Raji (cell line): ENCODE measurements around the gene PANX3.

Source experiments
- POLR2A ChIP-seq: IDR thresholded peaks from 2 replicates; pipeline ENCODE4 v1.6.1; 2011; ENCODE audit warnings: low read depth, low read length, control low read depth; ENCODE audit not compliant: insufficient read depth

PANX3 gene, protein sequence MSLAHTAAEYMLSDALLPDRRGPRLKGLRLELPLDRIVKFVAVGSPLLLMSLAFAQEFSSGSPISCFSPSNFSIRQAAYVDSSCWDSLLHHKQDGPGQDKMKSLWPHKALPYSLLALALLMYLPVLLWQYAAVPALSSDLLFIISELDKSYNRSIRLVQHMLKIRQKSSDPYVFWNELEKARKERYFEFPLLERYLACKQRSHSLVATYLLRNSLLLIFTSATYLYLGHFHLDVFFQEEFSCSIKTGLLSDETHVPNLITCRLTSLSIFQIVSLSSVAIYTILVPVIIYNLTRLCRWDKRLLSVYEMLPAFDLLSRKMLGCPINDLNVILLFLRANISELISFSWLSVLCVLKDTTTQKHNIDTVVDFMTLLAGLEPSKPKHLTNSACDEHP

DNA sequence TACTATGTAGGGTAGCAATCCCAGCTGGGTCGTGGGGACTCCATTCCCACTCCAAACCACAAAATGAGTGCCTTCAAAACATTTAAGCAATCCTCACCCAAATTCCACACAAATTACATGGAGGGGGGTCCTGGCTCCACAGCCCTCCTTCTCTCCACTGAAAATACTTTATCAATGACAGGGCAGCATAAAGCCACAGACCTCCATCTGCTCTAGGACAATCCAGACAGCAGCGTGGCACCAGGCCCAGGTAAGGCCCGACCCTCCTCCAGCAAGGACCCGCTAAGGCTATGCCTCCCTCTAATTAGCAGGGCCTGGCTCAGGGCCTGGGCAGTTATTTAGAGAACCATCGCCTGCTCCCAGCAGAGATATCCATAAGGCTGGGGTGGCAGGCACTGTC, at the start of gene PANX3:
PANX3 (plus strand) TSS at position 365 of the 400 bp plus-strand sequence. CDS start 129 bp downstream, outside the sequence.
- no peak for TF ChIP-seq POLR2A

DNA sequence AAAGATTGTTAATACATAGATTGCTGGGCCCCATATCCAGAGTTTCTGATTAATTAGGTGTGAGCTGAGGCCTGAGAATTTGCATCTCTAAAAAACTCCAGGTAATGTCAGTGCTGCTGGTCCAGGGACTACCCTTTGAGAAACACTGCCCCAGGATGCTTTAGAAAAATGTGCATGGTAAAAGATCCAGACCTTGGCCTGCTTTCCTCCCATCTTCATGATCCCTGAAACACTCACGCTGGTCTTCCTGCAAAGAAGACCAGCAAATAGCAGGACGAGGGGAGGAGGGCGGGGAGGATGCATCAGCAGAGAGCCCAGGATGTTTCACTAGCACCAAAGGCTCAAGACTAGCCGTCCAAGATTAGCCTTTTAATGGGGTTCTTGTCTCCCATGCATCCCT, 41.5 kb upstream of the PANX3 start, which contains the start of gene OR8A1:
OR8A1 (plus strand) TSS at position 301 of the 400 bp plus-strand sequence. CDS start 123 bp downstream, outside the sequence.
- TF ChIP-seq POLR2A = no peak

DNA sequence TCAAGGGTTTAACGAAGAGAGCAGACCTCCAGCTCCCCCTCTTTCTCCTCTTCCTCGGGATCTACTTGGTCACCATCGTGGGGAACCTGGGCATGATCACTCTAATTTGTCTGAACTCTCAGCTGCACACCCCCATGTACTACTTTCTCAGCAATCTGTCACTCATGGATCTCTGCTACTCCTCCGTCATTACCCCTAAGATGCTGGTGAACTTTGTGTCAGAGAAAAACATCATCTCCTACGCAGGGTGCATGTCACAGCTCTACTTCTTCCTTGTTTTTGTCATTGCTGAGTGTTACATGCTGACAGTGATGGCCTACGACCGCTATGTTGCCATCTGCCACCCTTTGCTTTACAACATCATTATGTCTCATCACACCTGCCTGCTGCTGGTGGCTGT, 41.1 kb upstream of the PANX3 start:
- no peak for TF ChIP-seq POLR2A

DNA sequence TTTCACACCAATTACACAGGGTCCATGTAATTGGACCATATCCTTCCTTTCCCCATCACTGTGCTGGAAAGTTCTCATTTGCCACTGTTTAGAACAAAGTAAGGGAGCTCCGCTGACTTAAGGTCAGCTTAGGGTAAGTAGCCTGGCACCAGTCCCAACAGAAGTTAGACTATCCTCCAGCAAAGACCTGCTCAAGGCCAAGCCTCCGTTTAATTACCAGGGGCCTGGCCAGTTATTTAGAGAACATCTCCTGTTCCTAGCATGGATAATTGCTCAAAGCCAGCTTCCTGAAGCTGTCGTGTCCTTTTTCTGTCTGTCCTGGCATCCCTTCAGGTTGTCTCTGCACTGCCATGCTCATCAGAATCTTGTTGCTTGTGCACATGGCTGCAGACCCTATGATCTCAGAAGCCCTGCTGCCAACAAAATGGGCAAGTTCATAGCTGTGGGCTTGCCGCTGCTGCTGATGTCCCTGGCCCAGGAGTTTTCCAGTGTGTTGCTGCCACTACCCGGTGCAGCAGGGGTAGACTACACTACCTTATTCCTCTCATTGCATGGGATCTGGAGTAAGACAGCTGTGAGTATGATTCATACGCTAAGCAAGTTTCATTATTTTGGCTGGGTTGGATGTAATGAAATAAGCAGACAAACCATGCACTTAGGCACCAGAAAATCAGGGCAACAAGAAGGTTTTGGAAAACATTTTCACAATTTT, 33.4 kb upstream of the PANX3 start:
- TF ChIP-seq POLR2A = no peak

DNA sequence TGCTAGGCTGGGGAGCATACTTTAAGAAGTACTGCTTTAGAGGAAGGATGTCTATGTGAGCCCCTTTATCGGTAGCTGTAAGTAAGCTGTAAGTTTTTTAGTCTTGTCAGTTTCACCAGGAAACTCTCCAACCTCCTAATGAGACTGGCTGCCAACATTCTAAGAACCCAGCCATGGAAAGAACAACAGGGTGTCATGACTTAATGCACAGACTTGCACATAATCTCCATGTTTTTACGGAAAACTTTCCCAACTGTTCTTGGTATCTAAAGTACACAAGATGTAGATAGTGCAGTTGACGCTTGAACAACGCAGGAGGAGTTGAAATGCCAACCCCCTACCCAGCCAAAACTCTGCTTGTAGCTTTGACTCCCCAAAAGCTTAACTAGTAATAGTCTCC, 32.5 kb upstream of the PANX3 start:
- no peak for TF ChIP-seq POLR2A

DNA sequence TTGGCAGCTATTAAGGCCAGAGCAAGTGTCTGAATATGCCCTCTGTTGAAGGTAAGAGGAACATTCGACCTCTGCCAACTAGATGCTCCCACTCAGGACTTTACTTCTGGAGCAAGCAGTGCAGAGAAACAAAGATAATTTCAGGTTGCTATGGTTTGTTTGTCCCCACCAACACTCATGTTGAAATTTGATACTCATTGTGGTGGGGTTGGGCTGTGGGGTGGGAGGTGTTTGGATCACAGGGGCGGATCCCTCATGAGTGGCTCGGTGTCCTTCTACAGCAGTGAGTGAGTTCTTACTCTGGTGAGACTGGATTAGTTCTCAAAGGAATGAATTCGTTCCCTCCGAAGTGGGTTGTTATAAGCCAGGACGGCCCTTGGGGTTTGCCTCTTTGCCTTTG, 29.4 kb upstream of the PANX3 start:
- no peak for TF ChIP-seq POLR2A

DNA sequence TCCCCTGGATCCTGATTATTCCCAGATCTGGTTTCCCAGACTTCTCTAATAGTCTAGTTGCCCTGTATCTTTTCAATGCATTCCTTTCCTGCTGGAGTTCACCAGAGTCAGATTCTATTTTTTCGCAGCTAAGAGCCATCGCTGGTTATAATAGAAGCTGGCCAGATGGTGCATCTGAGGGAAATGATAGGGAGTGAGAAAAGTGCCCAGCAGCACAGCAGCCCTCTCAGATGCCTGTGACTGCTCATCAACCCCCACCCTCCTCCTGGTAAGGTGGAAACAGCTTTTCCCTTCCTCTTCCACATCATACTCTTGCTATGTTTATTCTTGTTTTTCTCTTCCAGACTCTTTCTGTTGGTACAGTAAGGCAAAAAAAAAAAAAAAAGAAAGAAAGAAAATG, 28.7 kb upstream of the PANX3 start:
- no peak for TF ChIP-seq POLR2A

DNA sequence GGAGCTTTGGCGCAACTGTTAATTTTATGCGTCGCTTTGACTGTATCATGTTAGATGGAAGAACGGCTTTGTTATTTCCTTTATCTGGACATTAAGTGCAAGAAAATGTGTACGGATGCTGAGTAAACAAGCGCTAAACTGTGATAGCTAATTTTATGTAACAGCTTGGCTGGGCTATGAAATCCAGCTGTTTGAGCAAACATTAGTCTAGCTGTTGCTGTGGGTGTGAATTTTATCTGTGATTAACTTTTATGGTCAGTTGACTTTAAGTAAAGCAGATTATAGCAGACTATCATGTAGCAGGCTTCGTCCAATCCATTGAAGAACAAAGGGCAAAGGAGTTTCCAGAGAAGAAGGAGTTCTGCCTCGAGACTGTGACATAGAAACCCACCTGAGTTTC, 27.4 kb upstream of the PANX3 start:
- TF ChIP-seq POLR2A = no peak

DNA sequence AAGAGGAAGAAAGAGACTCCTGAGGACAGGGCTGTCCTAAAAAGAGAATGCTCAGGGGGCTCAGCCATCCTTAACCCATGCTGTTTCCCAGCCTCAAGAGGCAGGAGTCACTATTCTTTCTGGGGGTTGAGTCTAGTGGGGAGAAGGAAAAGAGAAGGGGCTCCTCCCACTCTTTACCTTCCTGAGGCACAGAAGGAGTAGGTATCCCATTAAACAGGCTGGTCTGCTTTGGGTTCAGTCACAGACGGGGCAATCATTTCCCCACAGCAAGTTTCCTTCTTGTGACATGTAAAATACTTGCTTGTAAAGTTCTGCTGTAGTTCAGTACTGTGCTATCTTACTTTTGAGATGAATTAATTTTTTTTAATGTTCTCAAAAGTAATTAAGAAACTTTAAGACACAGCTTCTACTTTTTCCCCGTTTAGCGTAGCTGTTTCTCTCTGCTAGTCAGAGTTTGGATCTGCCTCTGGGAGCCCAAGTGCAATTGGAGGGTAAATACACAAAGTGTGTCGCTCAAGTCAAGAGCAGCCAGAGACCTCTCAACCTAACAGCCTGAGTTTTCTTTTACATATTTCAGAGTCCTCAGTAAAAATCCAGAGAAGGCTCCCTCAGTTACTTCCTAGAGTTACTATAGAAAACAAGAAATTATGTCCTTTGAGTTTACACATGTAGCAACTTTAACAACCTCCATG, 26.4 kb upstream of the PANX3 start:
- no peak for TF ChIP-seq POLR2A

DNA sequence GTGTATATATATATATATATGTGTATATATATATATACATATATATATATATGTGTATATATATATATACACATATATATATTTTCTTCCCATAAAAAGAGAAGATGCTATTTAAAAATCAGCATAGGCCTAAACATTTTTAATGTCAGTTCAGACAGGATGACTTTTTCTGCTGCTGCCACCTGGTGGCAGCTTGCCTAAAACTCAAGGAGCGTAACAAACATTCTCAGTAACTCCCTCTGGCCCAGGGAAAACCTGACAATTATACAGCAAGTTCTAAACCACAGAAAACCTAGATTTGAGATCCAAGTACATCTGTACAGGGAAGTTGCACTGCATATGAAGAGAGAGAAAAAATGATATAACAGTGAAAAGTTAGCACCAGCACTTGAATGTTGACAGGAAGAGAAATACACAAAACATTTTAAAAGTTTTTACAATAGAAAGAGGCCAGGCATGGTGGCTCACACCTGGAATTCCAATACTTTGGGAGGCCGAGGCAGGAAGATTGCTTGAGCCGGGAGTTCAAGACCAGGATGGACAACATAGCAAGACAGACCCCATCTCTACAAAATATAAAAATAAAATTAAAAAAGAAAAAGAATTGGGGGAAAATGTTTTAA, 24.9 kb upstream of the PANX3 start:
- TF ChIP-seq POLR2A = no peak

DNA sequence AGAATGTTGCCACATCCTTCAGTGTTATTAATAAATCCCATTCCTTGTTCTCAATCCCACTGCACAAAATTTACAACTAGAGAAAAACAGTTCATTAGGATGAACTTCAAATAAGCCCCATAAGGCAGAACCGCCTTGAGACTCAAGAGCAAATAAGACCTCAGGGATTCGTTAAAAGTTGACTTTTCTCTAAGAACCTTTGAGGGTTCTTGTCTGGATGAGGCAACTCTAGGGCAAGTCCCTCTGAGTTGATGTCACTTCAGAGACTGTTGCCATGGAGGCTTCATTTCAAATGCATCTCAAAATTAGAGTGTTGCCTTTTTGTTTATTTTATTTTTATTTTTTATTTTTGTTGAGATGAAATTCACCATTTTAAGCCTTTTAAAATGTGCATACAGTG, 19.8 kb upstream of the PANX3 start:
- no peak for TF ChIP-seq POLR2A

DNA sequence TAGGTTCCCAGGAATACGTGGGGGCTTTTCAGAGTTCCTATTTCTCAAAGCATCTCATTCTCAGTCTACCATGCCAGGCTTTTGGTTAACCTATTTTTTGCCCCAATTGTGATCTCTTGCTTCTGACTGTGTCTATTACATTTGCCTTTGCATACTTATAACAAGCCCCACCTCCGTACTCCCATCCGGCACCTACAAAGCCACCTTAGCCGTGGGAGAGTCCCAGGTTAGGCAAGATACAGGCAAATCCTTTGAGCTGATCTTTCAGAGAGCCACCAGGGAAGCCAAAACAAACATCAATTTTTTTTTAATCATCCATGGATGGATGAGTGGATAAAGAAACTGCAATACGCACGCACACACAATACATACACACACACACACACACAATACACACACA, 18.6 kb upstream of the PANX3 start:
- no peak for TF ChIP-seq POLR2A

DNA sequence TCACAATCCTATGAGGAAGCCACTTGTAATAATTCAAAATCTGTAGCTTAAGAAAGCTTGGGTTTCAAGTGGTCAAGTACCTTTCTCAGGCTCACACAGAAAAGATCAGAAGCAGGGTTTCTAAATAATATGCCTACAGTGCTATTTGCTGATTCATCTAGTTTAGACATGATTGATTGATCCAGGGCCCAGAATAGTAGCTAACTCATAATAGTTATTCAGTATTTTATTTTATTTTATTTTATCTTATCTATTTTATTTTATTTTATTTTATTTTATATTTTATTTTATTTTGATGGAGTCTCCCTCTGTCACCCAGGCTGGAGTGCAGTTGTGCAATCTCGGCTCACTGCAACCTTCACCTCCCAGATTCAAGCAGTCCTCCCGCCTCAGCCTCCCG, 15.9 kb upstream of the PANX3 start:
- TF ChIP-seq POLR2A = no peak

DNA sequence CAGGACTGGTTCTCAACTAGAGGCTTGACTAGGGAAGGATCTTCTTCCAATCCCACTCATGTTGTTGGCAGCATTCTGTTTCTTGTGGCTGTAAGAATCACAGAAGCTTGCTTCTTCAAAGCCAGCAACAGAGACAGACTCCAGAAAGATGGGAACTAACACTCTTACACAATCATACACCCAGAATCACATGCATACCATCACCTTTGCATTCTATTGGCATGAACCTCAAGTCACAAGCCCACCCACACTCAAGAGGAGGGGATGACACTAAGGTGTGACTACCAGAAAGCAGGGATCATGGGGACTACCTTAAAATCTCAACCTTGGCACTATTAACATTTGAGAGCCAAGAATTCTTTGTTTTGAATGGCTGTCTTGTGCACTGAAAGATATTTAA, 13.6 kb upstream of the PANX3 start:
- no peak for TF ChIP-seq POLR2A

DNA sequence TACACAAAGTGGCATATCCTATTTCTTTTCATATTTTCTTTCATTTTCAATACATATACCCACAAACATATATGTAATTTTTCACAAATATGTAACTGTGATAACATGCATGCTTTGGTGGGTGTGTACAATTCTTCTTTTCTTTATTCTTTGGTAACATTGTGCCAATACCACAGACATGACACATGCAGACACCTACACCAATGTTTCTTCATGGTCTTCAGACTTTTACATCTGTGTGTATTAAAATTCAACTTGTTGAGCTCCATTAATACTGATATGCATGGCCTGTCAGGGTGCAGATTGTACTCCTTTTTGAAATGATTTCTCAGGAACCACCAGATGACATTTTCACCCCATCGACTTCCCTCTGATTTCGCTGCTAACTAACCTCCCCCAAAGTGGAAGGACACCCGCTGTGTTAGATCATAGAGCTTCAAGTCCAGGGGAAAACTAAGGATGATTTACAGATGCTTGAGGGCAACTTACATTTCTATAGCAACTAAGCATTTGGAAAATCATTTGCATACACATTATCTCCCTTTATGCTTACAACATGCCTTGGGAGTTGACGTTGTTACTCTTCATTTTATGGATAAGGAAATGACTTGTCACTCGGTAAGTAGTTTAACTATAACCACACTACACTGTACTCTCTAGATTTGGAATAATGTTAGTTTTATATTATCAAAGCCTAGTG, 10.5 kb upstream of the PANX3 start:
- TF ChIP-seq POLR2A = no peak
